H9 (cell line): ENCODE data around the gene COX8A. TPM values are rescaled to one million over a fixed set of nuclear protein-coding genes. Genes with fewer than 3 reads are reported as not detected.

Experiments used
- DNase-seq: peaks from one replicate; pipeline ENCODE4 v3.0.0-alpha.2; 2017
- H2AFZ ChIP-seq: one replicate; pipeline ENCODE4 v1.6.1; 2013; ENCODE audit warnings: mild to moderate bottlenecking, low read length, control low read depth, moderate library complexity
- H2AK5ac ChIP-seq: 2 replicates; pipeline ENCODE4 v1.6.1; 2013; ENCODE audit warnings: low read length, control low read depth, mixed read lengths; ENCODE audit not compliant: insufficient read length
- H2BK120ac ChIP-seq: one replicate; pipeline ENCODE4 v1.6.1; 2013; ENCODE audit warnings: low read depth, mild to moderate bottlenecking, low read length, control low read depth, inconsistent platforms; ENCODE audit not compliant: poor library complexity, severe bottlenecking
- H2BK12ac ChIP-seq: 2 replicates; pipeline ENCODE4 v1.6.1; 2013; ENCODE audit warnings: low read length, control low read depth, mixed read lengths, low read depth; ENCODE audit not compliant: insufficient read length
- H2BK15ac ChIP-seq: 2 replicates; pipeline ENCODE4 v1.6.1; 2013; ENCODE audit warnings: low read depth, low read length, control low read depth
- H2BK20ac ChIP-seq: one replicate; pipeline ENCODE4 v1.6.1; 2013; ENCODE audit warnings: low read depth, mild to moderate bottlenecking, low read length, control low read depth, inconsistent platforms; ENCODE audit not compliant: poor library complexity, severe bottlenecking
- H2BK5ac ChIP-seq: 2 replicates; pipeline ENCODE4 v1.6.1; 2013; ENCODE audit warnings: low read length, control low read depth, mixed read lengths; ENCODE audit not compliant: insufficient read length
- H3K14ac ChIP-seq: 2 replicates; pipeline ENCODE4 v1.6.1; 2013; ENCODE audit warnings: low read length, control low read depth; ENCODE audit not compliant: insufficient read depth
- H3K18ac ChIP-seq: 2 replicates; pipeline ENCODE4 v1.6.1; 2013; ENCODE audit warnings: low read depth, mild to moderate bottlenecking, mixed read lengths, low read length, control low read depth; ENCODE audit not compliant: insufficient read length
- H3K23ac ChIP-seq: 2 replicates; pipeline ENCODE4 v1.6.1; 2013; ENCODE audit warnings: low read length, control low read depth, mixed read lengths, low read depth; ENCODE audit not compliant: insufficient read length
- H3K23me2 ChIP-seq: 2 replicates; pipeline ENCODE4 v1.6.1; 2013; ENCODE audit warnings: low read depth, mild to moderate bottlenecking, mixed read lengths, low read length, control low read depth; ENCODE audit not compliant: insufficient read length, poor library complexity, severe bottlenecking
- H3K27ac ChIP-seq: 2 replicates; pipeline ENCODE4 v1.5.1; 2013; ENCODE audit warnings: low read length, control low read depth, mixed read lengths, low read depth; ENCODE audit not compliant: insufficient read length
- H3K27me3 ChIP-seq: 2 replicates; pipeline ENCODE4 v1.6.1; 2013; ENCODE audit warnings: low read length, control low read depth, inconsistent platforms; ENCODE audit not compliant: insufficient read depth
- H3K4ac ChIP-seq: 2 replicates; pipeline ENCODE4 v1.6.1; 2013; ENCODE audit warnings: low read depth, mild to moderate bottlenecking, control low read depth, inconsistent platforms, low read length, moderate library complexity
- H3K4me1 ChIP-seq: 2 replicates; pipeline ENCODE4 v1.6.1; 2013; ENCODE audit warnings: low read length, control low read depth, inconsistent platforms; ENCODE audit not compliant: insufficient read depth
- H3K4me2 ChIP-seq: 2 replicates; pipeline ENCODE4 v1.6.1; 2013; ENCODE audit warnings: low read length, control low read depth, mixed read lengths; ENCODE audit not compliant: insufficient read length, insufficient read depth
- H3K56ac ChIP-seq: 2 replicates; pipeline ENCODE4 v1.6.1; 2013; ENCODE audit warnings: low read depth, mild to moderate bottlenecking, mixed read lengths, low read length, control low read depth; ENCODE audit not compliant: insufficient read length
- H3K79me1 ChIP-seq: 2 replicates; pipeline ENCODE4 v1.6.1; 2013; ENCODE audit warnings: low read depth, mild to moderate bottlenecking, moderate library complexity, low read length, control low read depth, inconsistent platforms; ENCODE audit not compliant: insufficient read depth, poor library complexity, severe bottlenecking
- H3K79me2 ChIP-seq: 2 replicates; pipeline ENCODE4 v1.6.1; 2013; ENCODE audit warnings: low read length, control low read depth, inconsistent platforms; ENCODE audit not compliant: insufficient read depth
- H3K9ac ChIP-seq: 2 replicates; pipeline ENCODE4 v1.6.1; 2013; ENCODE audit warnings: low read length, control low read depth, mixed read lengths; ENCODE audit not compliant: insufficient read length; ENCODE audit errors: extremely low read depth
- H3K9me3 ChIP-seq: one replicate; pipeline ENCODE4 v1.6.1; 2013; ENCODE audit warnings: low read depth, low read length, inconsistent platforms; ENCODE audit not compliant: control insufficient read depth
- H3T11ph ChIP-seq: one replicate; pipeline ENCODE4 v1.6.1; 2013; ENCODE audit warnings: mild to moderate bottlenecking, low read length, control low read depth, inconsistent platforms
- H4K20me1 ChIP-seq: one replicate; pipeline ENCODE4 v1.6.1; 2013; ENCODE audit not compliant: control insufficient read depth, insufficient read length, insufficient read depth
- H4K5ac ChIP-seq: 2 replicates; pipeline ENCODE4 v1.6.1; 2013; ENCODE audit warnings: low read depth, mild to moderate bottlenecking, mixed read lengths, low read length, control low read depth; ENCODE audit not compliant: insufficient read length
- H4K8ac ChIP-seq: replicated peaks from 2 replicates; pipeline ENCODE4 v1.6.1; 2013; ENCODE audit warnings: low read length, control low read depth, mixed read lengths, low read depth; ENCODE audit not compliant: insufficient read length
- H4K91ac ChIP-seq: 2 replicates; pipeline ENCODE4 v1.6.1; 2013; ENCODE audit warnings: low read depth, mild to moderate bottlenecking, moderate library complexity, mixed read lengths, low read length, control low read depth; ENCODE audit not compliant: insufficient read length
- H3K27ac Mint-ChIP-seq, 3 experiments: 2 replicates in 2 of 3; 3 replicates in 1 of 3; pipeline ENCODE4 v1.8.0; 2020 to 2021; ENCODE audit warnings: mixed read lengths in 3 of 3, mild to moderate bottlenecking in 1 of 3, moderate library complexity in 1 of 3
- H3K27me3 Mint-ChIP-seq: 2 replicates; pipeline ENCODE4 v1.8.0; 2021; ENCODE audit warnings: low read depth, mild to moderate bottlenecking, moderate library complexity, mixed read lengths
- H3K36me3 Mint-ChIP-seq, 3 experiments: 2 replicates in 2 of 3; 3 replicates in 1 of 3; pipeline ENCODE4 v1.8.0; 2020 to 2021; ENCODE audit warnings: low read depth in 3 of 3, mixed read lengths in 3 of 3; ENCODE audit not compliant: insufficient read depth in 1 of 3
- H3K4me1 Mint-ChIP-seq, 2 experiments: 2 replicates each; pipeline ENCODE4 v1.8.0; 2020; ENCODE audit warnings: mixed read lengths in 2 of 2
- H3K4me3 Mint-ChIP-seq, 2 experiments: 2 replicates in 1 of 2; 3 replicates in 1 of 2; pipeline ENCODE4 v1.8.0; 2020 to 2021; ENCODE audit warnings: mild to moderate bottlenecking in 2 of 2, mixed read lengths in 2 of 2, moderate library complexity in 1 of 2
- H3K9me3 Mint-ChIP-seq, 2 experiments: 2 replicates in 1 of 2; 3 replicates in 1 of 2; pipeline ENCODE4 v1.8.0; 2020; ENCODE audit warnings: mild to moderate bottlenecking in 2 of 2, mixed read lengths in 2 of 2, moderate library complexity in 1 of 2
- WGBS: extraction: QIAGEN DNeasy Blood & Tissue Kit; methylation state at CpG from one replicate; pipeline ENCODE4 v1.1.7; 2013; ENCODE audit warnings: missing lambda C conversion rate, low lambda C conversion rate, mixed read lengths; ENCODE audit not compliant: insufficient read length; ENCODE audit errors: extremely low coverage; 5-methylcytosine and 5-hydroxymethylcytosine counted together
- total RNA-seq: library from RNA; stranded (reverse); gene quantifications from 2 replicates; pipeline ENCODE4 v1.2.1, GENCODE V29; 2021
- TF ChIP-seq, protein P1 (sequence below): fragments of 200-600 bp; sonication (generic); conservative IDR thresholded peaks from 3 replicates; pipeline ENCODE4 v1.8.0; 2021; ENCODE audit warnings: antibody characterized with exemption, mild to moderate bottlenecking

The COX8A gene
- total RNA-seq, 1 experiment from 2014 or later: 429 TPM

DNA sequence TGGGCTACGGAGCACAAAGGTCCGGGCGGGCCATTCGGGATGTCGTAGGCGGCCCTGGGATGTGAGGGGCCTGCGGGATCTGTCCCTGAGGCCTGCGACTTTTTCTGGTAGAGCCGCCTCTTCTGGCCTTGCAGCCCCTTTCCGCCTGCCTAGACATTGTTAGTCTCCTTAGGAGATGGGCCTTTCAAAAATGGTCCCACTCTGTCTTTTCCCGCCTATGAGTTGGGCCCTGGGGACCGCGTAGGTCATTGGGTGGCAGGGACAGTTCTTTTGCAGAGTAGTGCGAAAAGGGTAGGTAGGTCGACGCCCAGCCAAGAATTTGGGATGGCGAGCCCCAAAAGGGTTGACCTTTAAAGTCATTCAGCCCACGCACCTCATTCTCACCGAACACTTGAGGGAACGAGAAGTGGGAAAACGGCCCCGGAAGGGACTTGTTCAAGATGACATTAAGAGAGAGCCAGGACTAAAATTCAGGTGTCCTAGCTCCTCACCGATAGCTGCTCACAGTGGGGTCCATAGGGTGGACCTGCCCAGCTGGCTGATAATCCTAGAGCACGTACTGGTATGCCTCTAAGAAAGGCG lies 12.6 kb downstream of the COX8A start:
- Mint-ChIP-seq H3K27me3 (no peaks in the 10 kb centered on the region; the same call in 1 of the 2 replicates), H3K27ac (peak overlapping the region in 2 of 3 experiments; percentile 51 to 95; a peak in 2 of 7 replicates), H3K4me3 (peak overlapping the region; percentile 86 to 93), H3K9me3 (no peaks in the 10 kb centered on the region; a peak in 2 of 5 replicates), H3K36me3 (peaks cover 36 to 47% (median 40%) of the 10 kb centered on the region in 3 experiments; a peak in 6 of 7 replicates), H3K4me1 (peaks cover 15 to 17% of the 10 kb centered on the region in 2 experiments)
- H2BK120ac ChIP-seq: no peak overlapping the region
- no peak overlapping the region for H4K8ac ChIP-seq
- no peak overlapping the region for H2AFZ ChIP-seq
- H2BK20ac ChIP-seq: no peak overlapping the region
- H4K5ac ChIP-seq: no peak overlapping the region
- TF ChIP-seq, protein P1, sequence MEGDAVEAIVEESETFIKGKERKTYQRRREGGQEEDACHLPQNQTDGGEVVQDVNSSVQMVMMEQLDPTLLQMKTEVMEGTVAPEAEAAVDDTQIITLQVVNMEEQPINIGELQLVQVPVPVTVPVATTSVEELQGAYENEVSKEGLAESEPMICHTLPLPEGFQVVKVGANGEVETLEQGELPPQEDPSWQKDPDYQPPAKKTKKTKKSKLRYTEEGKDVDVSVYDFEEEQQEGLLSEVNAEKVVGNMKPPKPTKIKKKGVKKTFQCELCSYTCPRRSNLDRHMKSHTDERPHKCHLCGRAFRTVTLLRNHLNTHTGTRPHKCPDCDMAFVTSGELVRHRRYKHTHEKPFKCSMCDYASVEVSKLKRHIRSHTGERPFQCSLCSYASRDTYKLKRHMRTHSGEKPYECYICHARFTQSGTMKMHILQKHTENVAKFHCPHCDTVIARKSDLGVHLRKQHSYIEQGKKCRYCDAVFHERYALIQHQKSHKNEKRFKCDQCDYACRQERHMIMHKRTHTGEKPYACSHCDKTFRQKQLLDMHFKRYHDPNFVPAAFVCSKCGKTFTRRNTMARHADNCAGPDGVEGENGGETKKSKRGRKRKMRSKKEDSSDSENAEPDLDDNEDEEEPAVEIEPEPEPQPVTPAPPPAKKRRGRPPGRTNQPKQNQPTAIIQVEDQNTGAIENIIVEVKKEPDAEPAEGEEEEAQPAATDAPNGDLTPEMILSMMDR: no peak
- no peak overlapping the region; the same call in 1 of the 2 replicates for H2BK15ac ChIP-seq
- no peak overlapping the region for H3K27ac ChIP-seq
- H3K4ac ChIP-seq: no peak overlapping the region
- H2AK5ac ChIP-seq: no peak overlapping the region
- H3K79me2 ChIP-seq: peaks cover 9% of the 10 kb centered on the region; the same call in 1 of the 2 replicates
- peaks cover 7% of the 10 kb centered on the region; the same call in 1 of the 2 replicates for H3K4me1 ChIP-seq
- H2BK5ac ChIP-seq: no peak overlapping the region
- H3T11ph ChIP-seq: no peak overlapping the region
- H2BK12ac ChIP-seq: no peak overlapping the region
- no CpG with 5 or more reads among the region's 25 CpGs for WGBS
- no peak overlapping the region for H3K23ac ChIP-seq
- H3K27me3 ChIP-seq: no peaks in the 10 kb centered on the region
- peak overlapping the region; percentile 62 for H3K4me2 ChIP-seq
- H3K56ac ChIP-seq: no peak overlapping the region
- peak overlapping the region; percentile 6 for H3K14ac ChIP-seq
- H4K91ac ChIP-seq: no peak overlapping the region
- peak overlapping the region; percentile 36 for H3K18ac ChIP-seq
- peaks cover 17% of the 10 kb centered on the region for H3K23me2 ChIP-seq
- peak overlapping the region; percentile 92 for H3K9ac ChIP-seq
- no peaks in the 10 kb centered on the region for H4K20me1 ChIP-seq
- no peak for DNase-seq
- H3K9me3 ChIP-seq: no peaks in the 10 kb centered on the region
- H3K79me1 ChIP-seq: peaks cover 24% of the 10 kb centered on the region
